ENCODE measurements around the gene ACKR4.
"Not testable (repeated sequence)": the region's sequence is repeated elsewhere in the genome, so short reads cannot be mapped to it uniquely, and the experiment has no call there.

ACKR4 gene

GRCh38 chr3:132637590-132637989 is 40.5 kb downstream of the ACKR4 start:
- H3K9me3 ChIP-seq (ENCODE audit: low read length) = no peaks in the 10 kb centered on the region
- H2AFZ ChIP-seq (ENCODE audit: low read length) = no peak overlapping the region
- no peak overlapping the region for H3K4me3 ChIP-seq (ENCODE audit: low read depth, low read length, poor library complexity, severe bottlenecking)
- TF ChIP-seq EZH2 (IDR thresholded peaks at IDR 0.05; ENCODE audit: borderline replicate concordance, low read length) (no peak), CTCF (IDR thresholded peaks at IDR 0.05; ENCODE audit: low read length) (no peak)
- no peak overlapping the region for H3K4me2 ChIP-seq (ENCODE audit: low read length)
- H3K9me2 ChIP-seq (ENCODE audit: low read depth, low read length) = peaks cover 4% of the 10 kb centered on the region; the same call in 1 of the 2 replicates
- H3K36me3 ChIP-seq (ENCODE audit: insufficient read depth, low read length) = peaks cover 22% of the 10 kb centered on the region; the same call in 1 of the 2 replicates
- H3F3A ChIP-seq (ENCODE audit: insufficient read depth, low read length) = no peaks in the 10 kb centered on the region
- no peaks in the 10 kb centered on the region for H3K27me3 ChIP-seq (ENCODE audit: insufficient read depth, low read length)
- no peak overlapping the region for H3K9ac ChIP-seq (ENCODE audit: low read length)
- H4K20me1 ChIP-seq (ENCODE audit: insufficient read depth, low read length) = no peaks in the 10 kb centered on the region
- H3K27ac ChIP-seq (ENCODE audit: low read depth, low read length, poor library complexity, severe bottlenecking) = no peak overlapping the region
- no peaks in the 10 kb centered on the region for H3K79me2 ChIP-seq (ENCODE audit: insufficient read depth, low read length)
- no peaks in the 10 kb centered on the region for H3K4me1 ChIP-seq (ENCODE audit: insufficient read depth, low read length, severe bottlenecking)

DNA sequence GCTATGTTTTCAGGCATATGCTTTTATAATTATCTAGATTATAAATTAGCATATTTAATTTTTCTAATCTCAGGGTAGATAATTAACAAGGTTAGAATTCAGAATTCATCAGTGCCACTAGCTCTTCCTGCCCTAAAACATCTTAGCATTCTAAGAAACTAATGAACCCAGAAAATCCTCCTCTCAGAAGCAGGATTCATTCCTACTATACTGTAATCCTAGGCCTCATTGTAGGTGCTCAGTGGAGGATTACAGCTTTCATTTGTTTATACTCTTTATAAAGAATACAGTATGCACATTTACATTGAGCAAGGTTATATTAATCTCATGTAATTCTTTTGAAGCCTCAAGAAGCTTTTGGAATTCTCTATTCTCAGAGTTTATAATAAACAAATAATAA is 41.6 kb downstream of the ACKR4 start:
- H2AFZ ChIP-seq (ENCODE audit: low read length) = no peak overlapping the region
- no peaks in the 10 kb centered on the region for H3K79me2 ChIP-seq (ENCODE audit: insufficient read depth, low read length)
- H3K9me2 ChIP-seq (ENCODE audit: low read depth, low read length) = peaks cover 4% of the 10 kb centered on the region; the same call in 1 of the 2 replicates
- H3K27ac ChIP-seq (ENCODE audit: low read depth, low read length, poor library complexity, severe bottlenecking) = no peak overlapping the region
- H3K36me3 ChIP-seq (ENCODE audit: insufficient read depth, low read length) = peaks cover 22% of the 10 kb centered on the region; the same call in 1 of the 2 replicates
- no peaks in the 10 kb centered on the region for H4K20me1 ChIP-seq (ENCODE audit: insufficient read depth, low read length)
- H3K27me3 ChIP-seq (ENCODE audit: insufficient read depth, low read length) = no peaks in the 10 kb centered on the region
- TF ChIP-seq EZH2 (IDR thresholded peaks at IDR 0.05; ENCODE audit: borderline replicate concordance, low read length) (no peak), CTCF (IDR thresholded peaks at IDR 0.05; ENCODE audit: low read length) (no peak)
- H3K4me1 ChIP-seq (ENCODE audit: insufficient read depth, low read length, severe bottlenecking) = no peaks in the 10 kb centered on the region
- H3K4me3 ChIP-seq (ENCODE audit: low read depth, low read length, poor library complexity, severe bottlenecking) = no peak overlapping the region
- no peaks in the 10 kb centered on the region for H3K9me3 ChIP-seq (ENCODE audit: low read length)
- H3F3A ChIP-seq (ENCODE audit: insufficient read depth, low read length) = no peaks in the 10 kb centered on the region
- no peak overlapping the region for H3K4me2 ChIP-seq (ENCODE audit: low read length)
- H3K9ac ChIP-seq (ENCODE audit: low read length) = no peak overlapping the region

GRCh38 chr3:132641427-132641826 is 44.4 kb downstream of the ACKR4 start:
- H2AFZ ChIP-seq (ENCODE audit: low read length); H3K4me1 ChIP-seq (ENCODE audit: insufficient read depth, low read length, severe bottlenecking); H3F3A ChIP-seq (ENCODE audit: insufficient read depth, low read length); H3K27me3 ChIP-seq (ENCODE audit: insufficient read depth, low read length); H3K27ac ChIP-seq (ENCODE audit: low read depth, low read length, poor library complexity, severe bottlenecking); H3K9ac ChIP-seq (ENCODE audit: low read length); H3K4me2 ChIP-seq (ENCODE audit: low read length); H4K20me1 ChIP-seq (ENCODE audit: insufficient read depth, low read length); H3K9me3 ChIP-seq (ENCODE audit: low read length); H3K79me2 ChIP-seq (ENCODE audit: insufficient read depth, low read length); H3K4me3 ChIP-seq (ENCODE audit: low read depth, low read length, poor library complexity, severe bottlenecking); H3K9me2 ChIP-seq (ENCODE audit: low read depth, low read length): not testable (repeated sequence)
- peaks cover 22% of the 10 kb centered on the region; the same call in 1 of the 2 replicates for H3K36me3 ChIP-seq (ENCODE audit: insufficient read depth, low read length)

DNA sequence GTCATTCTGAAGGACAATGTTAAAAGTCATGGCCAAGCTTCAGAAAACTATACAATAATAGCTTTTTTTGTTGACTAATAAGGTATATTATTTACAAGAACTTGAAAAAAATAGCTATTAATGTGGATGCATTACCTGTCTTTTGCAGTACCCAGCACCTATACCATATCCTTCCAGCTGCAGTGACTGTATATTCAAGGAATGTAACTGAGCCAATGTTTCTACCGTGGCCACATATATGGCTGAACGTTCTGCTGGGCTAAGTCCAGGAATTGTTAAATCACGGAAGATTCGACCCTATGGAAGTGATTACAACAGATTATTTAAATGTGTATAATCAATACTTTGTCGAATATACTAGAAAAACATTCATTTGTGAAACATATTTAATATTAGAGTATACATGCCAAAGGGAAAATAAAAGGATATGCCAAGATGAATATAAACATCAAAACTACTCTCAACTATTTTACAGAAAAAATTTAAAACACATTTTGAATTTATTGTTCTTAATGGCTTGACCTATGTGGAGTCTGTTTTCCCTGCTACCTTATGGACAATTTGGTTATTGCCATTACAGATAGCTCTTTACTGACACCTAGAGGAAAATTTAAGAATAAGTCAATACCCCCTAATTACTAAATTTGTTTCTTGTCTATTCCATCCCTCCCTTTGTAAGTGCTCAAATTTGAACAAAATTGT is 44.9 kb downstream of the ACKR4 start:
- Histone ChIP-seq H3K27me3 (ENCODE audit: insufficient read depth, low read length) (no peaks in the 10 kb centered on the region), H3K79me2 (ENCODE audit: insufficient read depth, low read length) (no peaks in the 10 kb centered on the region), H4K20me1 (ENCODE audit: insufficient read depth, low read length) (no peaks in the 10 kb centered on the region), H3K9me2 (ENCODE audit: low read depth, low read length) (no peaks in the 10 kb centered on the region), H3K4me1 (ENCODE audit: insufficient read depth, low read length, severe bottlenecking) (no peaks in the 10 kb centered on the region), H3K9ac (ENCODE audit: low read length) (no peak overlapping the region), H2AFZ (ENCODE audit: low read length) (no peak overlapping the region), H3K4me3 (ENCODE audit: low read depth, low read length, poor library complexity, severe bottlenecking) (no peak overlapping the region), H3F3A (ENCODE audit: insufficient read depth, low read length) (no peaks in the 10 kb centered on the region), H3K27ac (ENCODE audit: low read depth, low read length, poor library complexity, severe bottlenecking) (no peak overlapping the region), H3K9me3 (ENCODE audit: low read length) (no peaks in the 10 kb centered on the region), H3K4me2 (ENCODE audit: low read length) (no peak overlapping the region), H3K36me3 (ENCODE audit: insufficient read depth, low read length) (peaks cover 22% of the 10 kb centered on the region; the same call in 1 of the 2 replicates)
- TF ChIP-seq EZH2 (IDR thresholded peaks at IDR 0.05; ENCODE audit: borderline replicate concordance, low read length) (no peak), CTCF (IDR thresholded peaks at IDR 0.05; ENCODE audit: low read length) (peak; percentile 75)

All from OCI-LY1 (cell line).